ENCODE data around the gene EDIL3. TPM values are rescaled to one million over a fixed set of nuclear protein-coding genes. Genes with fewer than 3 reads are reported as not detected.
"Not testable (repeated sequence)": the region's sequence is repeated elsewhere in the genome, so short reads cannot be mapped to it uniquely, and the experiment has no call there.

Gene EDIL3
- total RNA-seq, 2 experiments from 2014 or later, result not detected

DNA sequence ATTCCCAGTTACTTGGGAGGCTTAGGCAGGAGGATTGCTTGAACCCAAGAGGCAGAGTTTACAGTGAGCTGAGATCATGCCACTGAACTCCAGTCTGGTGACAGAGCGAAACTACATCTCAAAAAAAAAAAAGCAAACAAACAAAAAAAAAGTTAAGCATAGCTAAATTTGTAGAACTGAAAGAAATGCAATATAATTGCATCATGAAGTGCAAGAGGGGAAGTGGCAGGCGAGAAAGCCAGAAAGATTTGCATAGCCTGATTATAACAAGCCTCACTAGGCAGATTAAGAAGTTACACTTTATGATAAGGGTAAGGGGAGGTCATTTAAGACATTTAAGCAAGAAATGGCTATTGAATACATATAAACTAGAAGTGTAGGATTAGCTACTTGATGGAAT, 187.1 kb downstream of the EDIL3 start:
- ATAC-seq, result no peak

DNA sequence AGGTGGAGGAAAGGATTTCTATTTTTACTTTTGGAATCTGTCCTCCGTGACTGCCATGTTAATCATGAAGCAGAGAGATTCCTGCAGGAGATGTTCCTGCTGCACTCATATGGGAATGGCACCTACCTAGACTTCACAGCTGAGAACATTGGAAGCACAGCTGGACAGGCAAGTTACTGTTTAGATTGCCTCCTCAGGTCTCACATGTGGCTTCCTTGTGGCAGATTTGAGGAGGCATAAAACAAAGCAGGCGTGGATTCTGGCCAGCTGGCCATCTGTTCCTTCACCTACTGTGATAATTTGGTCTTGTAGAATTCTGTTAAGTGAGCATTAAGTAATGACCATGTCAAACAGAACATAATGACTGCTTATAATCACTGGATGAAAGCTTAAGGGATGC, 193.4 kb downstream of the EDIL3 start:
- Mint-ChIP-seq H3K4me3 (no peak overlapping the region), H3K4me1 (no peaks in the 10 kb centered on the region), H3K36me3 (no peaks in the 10 kb centered on the region), H3K27me3 (no peaks in the 10 kb centered on the region), H3K27ac (no peak overlapping the region), H3K9me3 (ENCODE audit: low read depth) (no peaks in the 10 kb centered on the region)
- CTCF ChIA-PET, result no interaction called here
- DNase-seq (no peak), ATAC-seq (no peak)

More for the DNA sequence above, 187.1 kb downstream of the EDIL3 start:
- Mint-ChIP-seq H3K36me3 (no peaks in the 10 kb centered on the region), H3K4me3 (no peak overlapping the region), H3K27me3 (no peaks in the 10 kb centered on the region), H3K4me1 (no peaks in the 10 kb centered on the region), H3K27ac (no peak overlapping the region), H3K9me3 (ENCODE audit: low read depth) (no peaks in the 10 kb centered on the region)
- DNase-seq, result no peak
- CTCF ChIA-PET, result no interaction called here

GRCh38 chr5:84184857-84185256, 199.8 kb downstream of the EDIL3 start:
- no peak overlapping the region for H3K4me3 Mint-ChIP-seq
- H3K36me3 Mint-ChIP-seq, result no peaks in the 10 kb centered on the region
- H3K27me3 Mint-ChIP-seq, result no peaks in the 10 kb centered on the region
- no peaks in the 10 kb centered on the region for H3K4me1 Mint-ChIP-seq
- no peak overlapping the region for H3K27ac Mint-ChIP-seq
- peaks cover 2% of the 10 kb centered on the region for H3K9me3 Mint-ChIP-seq (ENCODE audit: low read depth)
- DNase-seq (no peak), ATAC-seq (no peak)
- CTCF ChIA-PET, result no interaction called here

GRCh38 chr5:84181093-84181492, 203.6 kb downstream of the EDIL3 start:
- CTCF ChIA-PET, result no interaction called here
- peaks cover 2% of the 10 kb centered on the region for H3K9me3 Mint-ChIP-seq (ENCODE audit: low read depth)
- H3K27me3 Mint-ChIP-seq, result no peaks in the 10 kb centered on the region
- H3K4me1 Mint-ChIP-seq, result no peaks in the 10 kb centered on the region
- no peaks in the 10 kb centered on the region for H3K36me3 Mint-ChIP-seq
- ATAC-seq (no peak), DNase-seq (no peak)
- H3K4me3 Mint-ChIP-seq, result no peak overlapping the region
- no peak overlapping the region for H3K27ac Mint-ChIP-seq

- Mint-ChIP-seq H3K9me3 (ENCODE audit: low read depth) (no peaks in the 10 kb centered on the region), H3K27ac (no peak overlapping the region), H3K36me3 (no peaks in the 10 kb centered on the region), H3K27me3 (no peaks in the 10 kb centered on the region), H3K4me1 (no peaks in the 10 kb centered on the region), H3K4me3 (no peak overlapping the region)
- CTCF ChIA-PET, result no interaction called here
- ATAC-seq (no peak), DNase-seq (no peak)
These were observed 215.8 kb downstream of the EDIL3 start for GRCh38 chr5:84168841-84169240.

DNA sequence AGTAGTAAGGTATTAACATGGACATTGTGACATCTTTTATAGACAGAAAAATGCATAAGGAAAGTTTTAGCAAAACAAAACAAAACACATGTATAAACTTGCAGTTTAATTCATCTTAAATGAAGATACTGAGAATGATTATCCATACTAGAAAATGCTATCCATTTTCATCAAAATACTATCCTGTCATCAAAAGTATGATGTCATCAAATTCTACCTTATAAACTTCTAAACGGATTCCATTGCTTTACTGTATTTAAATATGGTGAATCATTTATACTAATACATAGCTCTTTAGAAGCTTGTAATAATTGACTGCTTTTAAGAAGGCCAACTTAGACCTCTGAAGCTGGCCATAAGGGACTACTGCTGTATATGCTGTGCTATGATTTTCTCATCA, 221.0 kb downstream of the EDIL3 start:
- H3K36me3 Mint-ChIP-seq, result no peaks in the 10 kb centered on the region
- DNase-seq (no peak), ATAC-seq (no peak)
- no peak overlapping the region for H3K27ac Mint-ChIP-seq
- H3K4me1 Mint-ChIP-seq, result no peaks in the 10 kb centered on the region
- no peaks in the 10 kb centered on the region for H3K9me3 Mint-ChIP-seq (ENCODE audit: low read depth)
- H3K4me3 Mint-ChIP-seq, result no peak overlapping the region
- CTCF ChIA-PET, result no interaction called here
- no peaks in the 10 kb centered on the region for H3K27me3 Mint-ChIP-seq

GRCh38 chr5:84162695-84163094, 222.0 kb downstream of the EDIL3 start:
- CTCF ChIA-PET, result no interaction called here
- H3K27ac Mint-ChIP-seq, result no peak overlapping the region
- H3K27me3 Mint-ChIP-seq, result no peaks in the 10 kb centered on the region
- no peak for ATAC-seq
- no peaks in the 10 kb centered on the region for H3K9me3 Mint-ChIP-seq (ENCODE audit: low read depth)
- no peak overlapping the region for H3K4me3 Mint-ChIP-seq
- H3K4me1 Mint-ChIP-seq, result no peaks in the 10 kb centered on the region
- DNase-seq, result no peak
- no peaks in the 10 kb centered on the region for H3K36me3 Mint-ChIP-seq

DNA sequence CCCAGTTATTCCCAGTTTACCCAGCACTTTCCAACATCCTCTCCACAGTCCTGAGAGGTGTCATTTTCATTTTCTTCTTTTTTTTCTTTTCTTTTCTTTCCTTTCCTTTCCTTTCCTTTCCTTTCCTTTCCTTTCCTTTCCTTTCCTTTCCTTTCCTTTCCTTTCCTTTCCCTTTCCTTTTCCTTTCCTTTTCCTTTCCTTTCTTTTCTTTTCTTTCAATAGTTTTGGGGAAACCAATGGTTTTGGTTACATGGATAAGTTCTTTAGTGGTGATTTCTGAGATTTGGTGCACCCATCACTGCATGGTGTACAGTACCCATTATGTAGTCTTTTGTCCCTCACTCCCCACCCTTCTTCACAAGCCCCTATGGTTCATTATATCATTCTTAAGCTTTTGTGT, 224.0 kb downstream of the EDIL3 start:
- CTCF ChIA-PET; H3K9me3 Mint-ChIP-seq (ENCODE audit: low read depth); H3K36me3 Mint-ChIP-seq; H3K27me3 Mint-ChIP-seq; H3K4me3 Mint-ChIP-seq; DNase-seq; H3K27ac Mint-ChIP-seq; H3K4me1 Mint-ChIP-seq; ATAC-seq: not testable (repeated sequence)

GRCh38 chr5:84149094-84149493, 235.6 kb downstream of the EDIL3 start:
- no peak overlapping the region for H3K27ac Mint-ChIP-seq
- no peaks in the 10 kb centered on the region for H3K36me3 Mint-ChIP-seq
- CTCF ChIA-PET, result no interaction called here
- H3K4me1 Mint-ChIP-seq, result no peaks in the 10 kb centered on the region
- ATAC-seq (no peak), DNase-seq (no peak)
- H3K4me3 Mint-ChIP-seq, result no peak overlapping the region
- H3K9me3 Mint-ChIP-seq (ENCODE audit: low read depth), result no peaks in the 10 kb centered on the region
- H3K27me3 Mint-ChIP-seq, result no peaks in the 10 kb centered on the region

GRCh38 chr5:84148651-84149050, 236.0 kb downstream of the EDIL3 start:
- H3K9me3 Mint-ChIP-seq (ENCODE audit: low read depth), result no peaks in the 10 kb centered on the region
- DNase-seq, result no peak
- no peak overlapping the region for H3K27ac Mint-ChIP-seq
- H3K4me1 Mint-ChIP-seq, result no peaks in the 10 kb centered on the region
- no peak overlapping the region for H3K4me3 Mint-ChIP-seq
- H3K36me3 Mint-ChIP-seq, result no peaks in the 10 kb centered on the region
- H3K27me3 Mint-ChIP-seq, result no peaks in the 10 kb centered on the region
- CTCF ChIA-PET, result no interaction called here
- no peak for ATAC-seq

GRCh38 chr5:84137541-84137940, 247.1 kb downstream of the EDIL3 start:
- Mint-ChIP-seq H3K36me3 (no peaks in the 10 kb centered on the region), H3K27ac (no peak overlapping the region)
- ATAC-seq, result no peak

DNA sequence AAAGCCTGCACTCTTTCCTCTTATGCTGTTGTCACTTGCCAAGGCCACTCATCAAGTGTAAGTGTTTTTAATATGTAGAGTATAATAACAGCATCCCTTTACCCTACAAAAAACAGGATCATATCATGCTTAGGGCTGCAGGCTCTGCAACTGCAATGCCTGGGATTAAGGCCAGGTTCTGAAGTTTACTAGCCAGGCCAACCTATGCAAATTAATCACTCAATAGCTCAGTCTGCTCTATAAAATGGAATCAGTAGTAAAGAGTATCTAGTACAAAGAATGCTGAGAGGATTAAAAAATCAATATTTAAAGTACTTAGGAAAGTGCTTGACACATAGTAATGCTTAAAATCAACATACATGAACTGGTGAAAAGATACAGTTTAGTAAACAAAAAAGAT, 253.3 kb downstream of the EDIL3 start:
- Mint-ChIP-seq H3K27me3 (no peaks in the 10 kb centered on the region), H3K4me1 (no peaks in the 10 kb centered on the region), H3K4me3 (no peak overlapping the region), H3K9me3 (ENCODE audit: low read depth) (no peaks in the 10 kb centered on the region), H3K36me3 (no peaks in the 10 kb centered on the region), H3K27ac (no peak overlapping the region)
- no peak for ATAC-seq
- CTCF ChIA-PET, result no interaction called here
- no peak for DNase-seq

More at GRCh38 chr5:84137541-84137940, 247.1 kb downstream of the EDIL3 start:
- H3K27me3 Mint-ChIP-seq, result no peaks in the 10 kb centered on the region
- CTCF ChIA-PET, result no interaction called here
- H3K9me3 Mint-ChIP-seq (ENCODE audit: low read depth), result no peaks in the 10 kb centered on the region
- H3K4me3 Mint-ChIP-seq, result no peak overlapping the region
- no peak for DNase-seq
- H3K4me1 Mint-ChIP-seq, result no peaks in the 10 kb centered on the region

GRCh38 chr5:84130006-84130580, 254.6 kb downstream of the EDIL3 start:
- Mint-ChIP-seq H3K9me3 (ENCODE audit: low read depth) (no peaks in the 10 kb centered on the region), H3K27me3 (no peaks in the 10 kb centered on the region), H3K4me1 (no peaks in the 10 kb centered on the region), H3K36me3 (no peaks in the 10 kb centered on the region), H3K27ac (no peak overlapping the region), H3K4me3 (no peak overlapping the region)
- DNase-seq, result no peak
- CTCF ChIA-PET, result no interaction called here
- ATAC-seq, result no peak

DNA sequence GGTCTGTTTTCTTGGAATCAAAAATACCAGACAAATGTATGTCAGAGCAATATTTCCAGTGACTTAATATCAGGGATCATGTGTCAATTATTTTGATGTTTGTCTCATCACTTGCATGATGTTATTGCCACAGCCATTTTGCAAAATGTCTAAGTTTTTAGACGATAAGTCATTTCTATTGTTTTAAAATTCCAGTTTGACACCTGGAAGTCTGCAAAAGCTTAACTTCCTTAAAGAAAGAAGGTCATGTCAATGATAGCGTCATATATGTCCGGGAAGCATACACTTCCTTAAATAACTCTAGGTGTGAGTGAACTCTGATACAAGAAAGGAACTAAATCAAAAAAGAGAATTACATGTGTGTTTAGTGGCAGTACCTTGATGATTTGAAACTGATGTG, 259.5 kb downstream of the EDIL3 start:
- Mint-ChIP-seq H3K9me3 (ENCODE audit: low read depth) (no peaks in the 10 kb centered on the region), H3K27me3 (no peaks in the 10 kb centered on the region), H3K27ac (no peak overlapping the region), H3K4me1 (no peaks in the 10 kb centered on the region), H3K36me3 (no peaks in the 10 kb centered on the region), H3K4me3 (no peak overlapping the region)
- CTCF ChIA-PET, result no interaction called here
- DNase-seq (no peak), ATAC-seq (no peak)

GRCh38 chr5:84119252-84119651, 265.4 kb downstream of the EDIL3 start:
- no peak overlapping the region for H3K4me3 Mint-ChIP-seq

More at GRCh38 chr5:84119252-84119651, 265.4 kb downstream of the EDIL3 start:
- H3K4me1 Mint-ChIP-seq, result no peaks in the 10 kb centered on the region
- no peak for DNase-seq
- H3K27me3 Mint-ChIP-seq, result no peaks in the 10 kb centered on the region
- no peak overlapping the region for H3K27ac Mint-ChIP-seq
- no peaks in the 10 kb centered on the region for H3K9me3 Mint-ChIP-seq (ENCODE audit: low read depth)
- ATAC-seq, result no peak
- CTCF ChIA-PET, result no interaction called here
- no peaks in the 10 kb centered on the region for H3K36me3 Mint-ChIP-seq
